ENCODE results near the gene FBP1. TPM values are rescaled to one million over a fixed set of nuclear protein-coding genes. Genes with fewer than 3 reads are reported as not detected.
"Not testable (repeated sequence)": the region's sequence is repeated elsewhere in the genome, so short reads cannot be mapped to it uniquely, and the experiment has no call there.

Gene FBP1
- total and polyA plus RNA-seq, 7 experiments from 2014 or later: 0.15 to 26.1 (median 10.8) TPM

DNA sequence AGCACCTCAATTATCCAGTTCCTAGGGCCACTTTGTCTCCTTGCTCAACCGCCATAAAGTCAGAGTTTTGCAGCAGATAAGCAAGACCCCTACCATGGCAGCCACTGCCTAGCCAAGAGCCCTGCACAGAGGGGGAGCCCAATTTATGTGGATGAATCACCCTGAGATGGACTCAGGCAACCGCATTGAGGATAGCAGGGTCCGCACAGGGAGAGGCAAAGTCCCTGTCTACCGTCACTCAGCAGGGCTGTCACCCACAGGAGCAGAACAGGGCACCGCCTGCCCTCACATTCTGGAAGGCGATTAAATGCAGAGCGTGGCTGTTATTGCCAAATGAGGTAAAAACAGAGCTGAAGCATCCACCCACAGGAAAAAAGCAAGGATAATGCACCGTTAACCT, 47.4 kb downstream of the FBP1 start:
- H3K27ac Mint-ChIP-seq: no peak overlapping the region
- ChIA-PET POLR2A (no interaction called here), CTCF (no interaction called here)
- Histone ChIP-seq H3K4me1 (ENCODE audit: control insufficient read depth in 2 of 2, insufficient read depth in 2 of 2, low read length in 2 of 2) (no peaks in the 10 kb centered on the region), H3K36me3 (ENCODE audit: control insufficient read depth in 2 of 3, insufficient read depth in 3 of 3, low read length in 3 of 3) (no peaks in the 10 kb centered on the region), H3K4me3 (ENCODE audit: low read length) (no peak overlapping the region), H3K27ac (ENCODE audit: low read depth, low read length) (no peak overlapping the region), H3K27me3 (ENCODE audit: control insufficient read depth in 2 of 2, insufficient read depth in 2 of 2, low read length in 2 of 2) (no peaks in the 10 kb centered on the region), H3K9me3 (ENCODE audit: control insufficient read depth in 2 of 3, low read length in 3 of 3) (no peaks in the 10 kb centered on the region)
- ATAC-seq: no peak
- H3K4me3 Mint-ChIP-seq: no peak overlapping the region
- H3K36me3 Mint-ChIP-seq: no peaks in the 10 kb centered on the region
- no peak for DNase-seq
- intact Hi-C loops (cut with micrococcal nuclease): no loop called here
- no peaks in the 10 kb centered on the region for H3K9me3 Mint-ChIP-seq
- peaks cover 0 to 3% (median 0%) of the 10 kb centered on the region in 7 donors for H3K4me1 Mint-ChIP-seq
- peaks cover 2 to 34% (median 11%) of the 10 kb centered on the region in 5 donors for H3K27me3 Mint-ChIP-seq

DNA sequence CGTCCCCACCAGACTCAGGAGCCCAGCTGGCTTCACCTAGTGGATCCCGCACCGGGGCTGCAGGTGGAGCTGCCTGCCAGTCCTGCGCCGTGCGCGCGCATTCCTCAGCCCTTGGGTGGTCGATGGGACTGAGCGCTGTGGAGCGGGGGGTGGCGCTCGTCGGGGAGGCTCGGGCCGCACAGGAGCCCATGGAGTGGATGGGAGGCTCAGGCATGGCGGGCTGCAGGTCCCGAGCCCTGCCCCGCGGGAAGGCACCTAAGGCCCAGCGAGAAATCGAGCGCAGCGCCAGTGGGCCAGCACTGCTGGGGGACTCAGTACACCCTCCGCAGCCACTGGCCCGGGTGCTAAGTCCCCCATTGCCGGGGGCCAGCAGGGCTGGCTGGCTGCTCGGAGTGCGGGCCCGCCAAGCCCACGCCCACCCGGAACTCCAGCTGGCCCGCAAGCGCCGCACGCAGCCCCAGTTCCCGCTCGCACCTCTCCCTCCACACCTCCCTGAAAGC, 48.2 kb downstream of the FBP1 start:
- H3K27me3 ChIP-seq (ENCODE audit: control insufficient read depth in 2 of 2, insufficient read depth in 2 of 2, low read length in 2 of 2); H3K4me3 Mint-ChIP-seq; intact Hi-C loops (cut with micrococcal nuclease); DNase-seq; H3K27ac Mint-ChIP-seq; H3K27ac ChIP-seq (ENCODE audit: low read depth, low read length); POLR2A ChIA-PET; ATAC-seq; H3K36me3 Mint-ChIP-seq; H3K4me1 Mint-ChIP-seq; H3K9me3 Mint-ChIP-seq; H3K36me3 ChIP-seq (ENCODE audit: control insufficient read depth in 2 of 3, insufficient read depth in 3 of 3, low read length in 3 of 3); H3K4me3 ChIP-seq (ENCODE audit: low read length); H3K9me3 ChIP-seq (ENCODE audit: control insufficient read depth in 2 of 3, low read length in 3 of 3); H3K4me1 ChIP-seq (ENCODE audit: control insufficient read depth in 2 of 2, insufficient read depth in 2 of 2, low read length in 2 of 2); CTCF ChIA-PET: not testable (repeated sequence)
- peaks cover 2 to 34% (median 11%) of the 10 kb centered on the region in 5 donors for H3K27me3 Mint-ChIP-seq

DNA sequence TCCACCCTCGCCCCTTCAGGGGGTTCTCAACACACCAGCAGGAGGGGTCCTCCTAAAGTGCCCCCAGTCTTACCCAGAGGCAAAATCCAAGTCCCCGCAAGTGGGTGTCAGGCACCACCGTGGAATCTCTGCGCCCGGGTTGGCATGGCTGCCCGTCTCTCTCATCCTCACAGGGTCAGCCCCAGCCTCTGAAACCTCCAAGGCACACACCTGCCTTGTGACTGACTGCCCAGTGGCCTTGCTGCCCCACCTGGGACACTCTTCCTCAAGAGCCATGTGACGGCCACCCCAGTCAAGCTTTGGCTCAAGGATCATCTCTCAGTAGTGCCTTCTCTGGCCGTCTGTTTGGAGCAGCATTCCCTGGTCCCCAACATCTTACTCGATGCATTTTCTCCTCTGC, 50.6 kb downstream of the FBP1 start:
- Mint-ChIP-seq H3K36me3 (no peaks in the 10 kb centered on the region), H3K4me1 (peaks cover 8 to 24% (median 15%) of the 10 kb centered on the region in 7 donors), H3K27me3 (peaks cover 3 to 24% (median 11%) of the 10 kb centered on the region in 5 donors)

DNA sequence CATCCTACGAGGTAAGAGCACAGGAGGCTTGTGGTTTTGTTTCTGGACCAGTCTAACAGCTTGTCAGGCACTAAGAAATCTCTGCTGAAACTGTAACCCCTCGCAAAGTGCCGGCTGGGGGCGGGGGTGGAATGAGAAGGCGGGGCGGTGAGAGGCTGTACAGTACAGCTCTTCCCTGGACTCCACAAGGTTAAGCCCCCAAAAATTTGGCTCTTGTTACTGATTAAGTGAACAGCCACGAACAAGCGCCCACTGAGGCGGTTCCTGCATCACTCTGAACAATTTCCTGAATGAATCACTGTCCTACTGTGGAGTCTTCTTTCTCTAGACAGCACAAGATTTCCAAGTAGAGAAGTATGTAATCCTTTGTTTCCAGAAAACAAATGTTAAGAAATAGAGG, 52.5 kb downstream of the FBP1 start:
- ChIA-PET CTCF (interaction anchor here (0.9 kb wide), 1 partner anchor 17 kb away, joined by 3 read pairs; no protein-coding TSS in a partner anchor), POLR2A (no interaction called here)
- Mint-ChIP-seq H3K27me3 (peaks cover 3 to 24% (median 11%) of the 10 kb centered on the region in 5 donors), H3K9me3 (no peaks in the 10 kb centered on the region), H3K36me3 (no peaks in the 10 kb centered on the region), H3K27ac (no peak overlapping the region), H3K4me3 (peak overlapping the region in 4 of 10 donors; percentile 7 to 16 (median 10)), H3K4me1 (peaks cover 8 to 24% (median 15%) of the 10 kb centered on the region in 7 donors)
- no peaks in the 10 kb centered on the region for H3K9me3 ChIP-seq (ENCODE audit: control insufficient read depth in 2 of 3, low read length in 3 of 3)
- ATAC-seq (no peak), DNase-seq (no peak)
- H3K36me3 ChIP-seq (ENCODE audit: control insufficient read depth in 2 of 3, insufficient read depth in 3 of 3, low read length in 3 of 3): no peaks in the 10 kb centered on the region
- intact Hi-C loops (cut with micrococcal nuclease): no loop called here
- H3K27ac ChIP-seq (ENCODE audit: low read depth, low read length): no peak overlapping the region
- no peaks in the 10 kb centered on the region for H3K27me3 ChIP-seq (ENCODE audit: control insufficient read depth in 2 of 2, insufficient read depth in 2 of 2, low read length in 2 of 2)
- no peak overlapping the region for H3K4me3 ChIP-seq (ENCODE audit: low read length)
- peaks cover 0 to 9% of the 10 kb centered on the region in 2 donors for H3K4me1 ChIP-seq (ENCODE audit: control insufficient read depth in 2 of 2, insufficient read depth in 2 of 2, low read length in 2 of 2)

More for the DNA sequence above, 50.6 kb downstream of the FBP1 start:
- ChIA-PET CTCF (no interaction called here), POLR2A (no interaction called here)
- ATAC-seq (no peak), DNase-seq (no peak)
- intact Hi-C loops (cut with micrococcal nuclease): no loop called here
- Histone ChIP-seq H3K4me1 (ENCODE audit: control insufficient read depth in 2 of 2, insufficient read depth in 2 of 2, low read length in 2 of 2) (peaks cover 0 to 9% of the 10 kb centered on the region in 2 donors), H3K4me3 (ENCODE audit: low read length) (no peak overlapping the region), H3K36me3 (ENCODE audit: control insufficient read depth in 2 of 3, insufficient read depth in 3 of 3, low read length in 3 of 3) (no peaks in the 10 kb centered on the region), H3K9me3 (ENCODE audit: control insufficient read depth in 2 of 3, low read length in 3 of 3) (no peaks in the 10 kb centered on the region), H3K27me3 (ENCODE audit: control insufficient read depth in 2 of 2, insufficient read depth in 2 of 2, low read length in 2 of 2) (no peaks in the 10 kb centered on the region), H3K27ac (ENCODE audit: low read depth, low read length) (no peak overlapping the region)
- Mint-ChIP-seq H3K9me3 (no peaks in the 10 kb centered on the region), H3K27ac (no peak overlapping the region), H3K4me3 (no peak overlapping the region)

DNA sequence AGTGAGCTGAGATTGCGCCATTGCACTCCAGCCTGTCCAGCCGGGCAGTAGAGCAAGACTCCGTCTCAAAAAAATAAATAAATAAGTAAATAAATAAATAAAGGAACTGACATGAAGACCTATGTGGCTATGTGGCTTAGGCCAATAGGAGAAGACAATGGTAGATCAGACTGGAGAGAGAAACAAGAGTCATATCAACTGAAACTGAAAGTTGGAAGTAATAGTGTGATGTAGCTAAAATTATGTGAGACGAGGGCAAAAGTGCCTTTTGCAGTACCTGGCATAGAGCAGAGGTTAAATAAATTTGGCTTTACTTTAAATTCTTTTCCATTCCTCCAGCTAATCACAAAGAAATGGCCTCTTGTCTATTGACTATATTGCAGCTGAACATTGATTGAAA, 53.0 kb downstream of the FBP1 start:
- H3K4me3 ChIP-seq (ENCODE audit: low read length): no peak overlapping the region
- Mint-ChIP-seq H3K4me1 (peaks cover 8 to 24% (median 15%) of the 10 kb centered on the region in 7 donors), H3K36me3 (no peaks in the 10 kb centered on the region), H3K27ac (no peak overlapping the region), H3K4me3 (peak overlapping the region in 3 of 10 donors; percentile 7 to 16 (median 8)), H3K9me3 (no peaks in the 10 kb centered on the region), H3K27me3 (peaks cover 3 to 24% (median 11%) of the 10 kb centered on the region in 5 donors)
- no peak overlapping the region for H3K27ac ChIP-seq (ENCODE audit: low read depth, low read length)
- H3K9me3 ChIP-seq (ENCODE audit: control insufficient read depth in 2 of 3, low read length in 3 of 3): no peaks in the 10 kb centered on the region
- ChIA-PET POLR2A (no interaction called here), CTCF (interaction anchor here (0.9 kb wide), 1 partner anchor 17 kb away, joined by 3 read pairs; no protein-coding TSS in a partner anchor)
- H3K36me3 ChIP-seq (ENCODE audit: control insufficient read depth in 2 of 3, insufficient read depth in 3 of 3, low read length in 3 of 3): no peaks in the 10 kb centered on the region
- peaks cover 0 to 9% of the 10 kb centered on the region in 2 donors for H3K4me1 ChIP-seq (ENCODE audit: control insufficient read depth in 2 of 2, insufficient read depth in 2 of 2, low read length in 2 of 2)
- ATAC-seq (peak; percentile 40), DNase-seq (no peak)
- H3K27me3 ChIP-seq (ENCODE audit: control insufficient read depth in 2 of 2, insufficient read depth in 2 of 2, low read length in 2 of 2): no peaks in the 10 kb centered on the region
- intact Hi-C loops (cut with micrococcal nuclease): no loop called here

DNA sequence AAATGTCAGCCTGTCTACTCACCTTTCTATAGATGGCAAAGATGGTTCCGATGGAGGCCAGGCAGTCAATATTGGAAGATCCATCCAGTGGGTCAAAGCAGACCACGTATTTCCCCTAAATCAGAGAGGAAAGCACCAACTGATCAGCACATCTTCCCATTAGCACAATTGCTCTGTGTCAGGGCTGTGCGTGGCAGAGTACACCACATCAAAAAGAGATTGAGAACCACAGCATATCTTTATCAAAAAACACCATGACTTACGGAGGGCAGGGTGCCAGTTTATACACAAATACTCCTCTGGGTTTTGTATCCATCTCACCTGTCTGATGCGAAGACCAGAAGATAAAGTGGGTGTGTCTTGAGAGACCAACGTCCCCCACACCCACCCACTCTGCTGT, 54.8 kb downstream of the FBP1 start:
- Histone ChIP-seq H3K4me3 (ENCODE audit: low read length) (no peak overlapping the region), H3K4me1 (ENCODE audit: control insufficient read depth in 2 of 2, insufficient read depth in 2 of 2, low read length in 2 of 2) (peaks cover 0 to 9% of the 10 kb centered on the region in 2 donors), H3K27me3 (ENCODE audit: control insufficient read depth in 2 of 2, insufficient read depth in 2 of 2, low read length in 2 of 2) (no peaks in the 10 kb centered on the region), H3K9me3 (ENCODE audit: control insufficient read depth in 2 of 3, low read length in 3 of 3) (no peaks in the 10 kb centered on the region), H3K36me3 (ENCODE audit: control insufficient read depth in 2 of 3, insufficient read depth in 3 of 3, low read length in 3 of 3) (no peaks in the 10 kb centered on the region), H3K27ac (ENCODE audit: low read depth, low read length) (no peak overlapping the region)
- H3K36me3 Mint-ChIP-seq: no peaks in the 10 kb centered on the region
- DNase-seq (peak in 6 of 9 donors; percentile 11 to 43 (median 36)), ATAC-seq (peak; percentile 61)
- H3K27me3 Mint-ChIP-seq: peaks cover 3 to 18% (median 10%) of the 10 kb centered on the region in 5 donors
- intact Hi-C loops (cut with micrococcal nuclease): no loop called here
- peaks cover 8 to 24% (median 15%) of the 10 kb centered on the region in 7 donors for H3K4me1 Mint-ChIP-seq
- POLR2A ChIA-PET: no interaction called here
- H3K9me3 Mint-ChIP-seq: no peaks in the 10 kb centered on the region
- CTCF ChIA-PET: no interaction called here
- peak overlapping the region in 5 of 10 donors; percentile 7 to 42 (median 30) for H3K4me3 Mint-ChIP-seq
- H3K27ac Mint-ChIP-seq: peak overlapping the region in 2 of 9 donors; percentile 6 to 70

DNA sequence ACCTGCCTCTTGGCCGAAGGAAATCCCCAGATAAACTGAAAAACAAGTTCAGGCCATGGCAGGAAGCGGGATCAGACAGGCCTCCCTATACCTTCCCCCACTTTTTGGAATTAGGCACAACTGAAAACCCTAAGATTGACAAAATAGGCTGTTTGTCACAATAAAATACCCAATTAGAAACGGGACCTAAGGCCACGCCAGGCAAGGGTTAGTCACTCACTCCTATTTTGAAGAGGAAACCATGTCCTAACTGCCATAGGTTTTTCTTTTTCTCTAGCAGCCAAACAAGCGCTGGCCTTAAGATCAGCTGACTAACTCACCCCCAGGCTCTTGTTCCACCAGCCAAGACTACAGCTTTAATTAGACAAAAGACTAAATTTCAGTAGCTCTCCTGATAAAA, 57.6 kb downstream of the FBP1 start:
- H3K36me3 ChIP-seq (ENCODE audit: control insufficient read depth in 2 of 3, insufficient read depth in 3 of 3, low read length in 3 of 3): no peaks in the 10 kb centered on the region
- Mint-ChIP-seq H3K9me3 (no peaks in the 10 kb centered on the region), H3K27ac (no peak overlapping the region), H3K4me3 (no peak overlapping the region), H3K27me3 (peaks cover 0 to 7% (median 0%) of the 10 kb centered on the region in 5 donors), H3K4me1 (peaks cover 9 to 23% (median 15%) of the 10 kb centered on the region in 7 donors), H3K36me3 (peaks cover 0 to 2% (median 0%) of the 10 kb centered on the region in 5 donors)
- POLR2A ChIA-PET: no interaction called here
- H3K4me3 ChIP-seq (ENCODE audit: low read length): no peak overlapping the region
- CTCF ChIA-PET: no interaction called here
- H3K27me3 ChIP-seq (ENCODE audit: control insufficient read depth in 2 of 2, insufficient read depth in 2 of 2, low read length in 2 of 2): no peaks in the 10 kb centered on the region
- no peak overlapping the region for H3K27ac ChIP-seq (ENCODE audit: low read depth, low read length)
- intact Hi-C loops (cut with micrococcal nuclease): no loop called here
- peaks cover 0 to 9% of the 10 kb centered on the region in 2 donors for H3K4me1 ChIP-seq (ENCODE audit: control insufficient read depth in 2 of 2, insufficient read depth in 2 of 2, low read length in 2 of 2)
- ATAC-seq: no peak
- H3K9me3 ChIP-seq (ENCODE audit: control insufficient read depth in 2 of 3, low read length in 3 of 3): no peaks in the 10 kb centered on the region
- DNase-seq: no peak
